PC-3 (cell line): Measurements from ENCODE around the gene OSTC. TPM values are rescaled to one million over a fixed set of nuclear protein-coding genes. Genes with fewer than 3 reads are reported as not detected.
A peak's percentile ranks its signal among the peaks of the same experiment; 100 is the strongest.

Source experiments
- ATAC-seq: fragments of 200-7000 bp; cut with Tn5 transposase; 2 replicates; pipeline ENCODE4 v1.9.1; 2020; ENCODE audit warnings: mild to moderate bottlenecking, moderate library complexity
- BruUV-seq: library from RNA; stranded (reverse); fragments of 400-500 nt; replicated peaks from 2 replicates; lab custom pipeline; 2021; lab: Mats Ljungman, UMichigan
- CTCF ChIA-PET: fragments of 300-600 bp; sonication (Branson Sonifier 250); formaldehyde crosslinking; loops from one replicate; lab custom pipeline; 2022; ENCODE audit warnings: antibody characterized with exemption; lab: Charles Lee
- POLR2A ChIA-PET: fragments of 300-600 bp; sonication (Branson Sonifier 250); formaldehyde crosslinking; loops from one replicate; lab custom pipeline; 2022; ENCODE audit warnings: antibody characterized with exemption; ENCODE audit not compliant: unreplicated experiment; lab: Charles Lee
- DNase-seq: peaks from one replicate; pipeline ENCODE4 v3.0.0-alpha.2; 2015
- H2AFZ ChIP-seq: fragments of 300-600 bp; sonication (generic); 2 replicates; pipeline ENCODE4 v1.6.0; 2016; ENCODE audit warnings: antibody characterized with exemption, low read length
- H3F3A ChIP-seq: fragments of 300-600 bp; sonication (generic); one replicate; pipeline ENCODE4 v1.6.0; 2017; ENCODE audit warnings: antibody characterized with exemption, low read length, control low read depth, mild to moderate bottlenecking; ENCODE audit not compliant: unreplicated experiment
- H3K27ac ChIP-seq: fragments of 300-600 bp; sonication (generic); 2 replicates; pipeline ENCODE4 v1.5.1; 2016; ENCODE audit warnings: mild to moderate bottlenecking, low read length
- H3K27me3 ChIP-seq: fragments of 300-600 bp; sonication (generic); 2 replicates; pipeline ENCODE4 v1.6.1; 2016; ENCODE audit warnings: low read length, mixed read lengths
- H3K36me3 ChIP-seq: fragments of 300-600 bp; sonication (generic); 2 replicates; pipeline ENCODE4 v1.6.1; 2016; ENCODE audit warnings: low read depth, mixed run types, low read length, mixed read lengths
- H3K4me1 ChIP-seq: fragments of 300-600 bp; sonication (generic); 2 replicates; pipeline ENCODE4 v1.5.1; 2016; ENCODE audit warnings: low read length; ENCODE audit not compliant: insufficient read depth
- H3K4me2 ChIP-seq: fragments of 300-600 bp; sonication (generic); 2 replicates; pipeline ENCODE4 v1.6.0; 2016; ENCODE audit warnings: low read length
- H3K4me3 ChIP-seq: fragments of 300-600 bp; sonication (generic); 2 replicates; pipeline ENCODE4 v1.5.1; 2016; ENCODE audit warnings: mild to moderate bottlenecking, low read length, mixed read lengths
- H3K79me2 ChIP-seq: fragments of 300-600 bp; sonication (generic); 2 replicates; pipeline ENCODE4 v1.6.1; 2017; ENCODE audit warnings: low read length, mixed read lengths
- H3K9ac ChIP-seq: fragments of 300-600 bp; sonication (generic); 2 replicates; pipeline ENCODE4 v1.6.0; 2016; ENCODE audit warnings: mild to moderate bottlenecking, low read length
- H3K9me2 ChIP-seq: fragments of 300-600 bp; sonication (generic); replicated peaks from 2 replicates; pipeline ENCODE4 v1.6.1; 2016; ENCODE audit warnings: mixed run types, low read length, mixed read lengths
- H3K9me3 ChIP-seq: fragments of 300-600 bp; sonication (generic); 2 replicates; pipeline ENCODE4 v1.6.1; 2016; ENCODE audit warnings: low read length, mixed read lengths
- H4K20me1 ChIP-seq: fragments of 300-600 bp; sonication (generic); 2 replicates; pipeline ENCODE4 v1.6.1; 2016; ENCODE audit warnings: low read length, mixed read lengths
- CTCF ChIP-seq: fragments of 300-600 bp; sonication (generic); conservative IDR thresholded peaks from 2 replicates; pipeline ENCODE4 v1.5.1; 2017; ENCODE audit warnings: antibody characterized with exemption, low read depth, mild to moderate bottlenecking, low read length
- EZH2 ChIP-seq: fragments of 300-600 bp; sonication (generic); IDR thresholded peaks from one replicate; pipeline ENCODE4 v1.6.1; 2017; ENCODE audit warnings: antibody characterized with exemption, mild to moderate bottlenecking, low read length; ENCODE audit not compliant: unreplicated experiment
- EZH2phosphoT487 ChIP-seq: fragments of 300-600 bp; sonication (generic); IDR thresholded peaks from 2 replicates; pipeline ENCODE4 v1.6.1; 2018; ENCODE audit warnings: mild to moderate bottlenecking, antibody characterized with exemption, low read length, borderline replicate concordance
- intact Hi-C: fragments of 100-400 bp; cut with micrococcal nuclease; formaldehyde crosslinking; loops from 2 replicates; pipeline ENCODE4 v1.9.0; 2023
- total RNA-seq: library from RNA; depleted of rRNA; stranded (reverse); fragments of >200 nt; gene quantifications from 2 replicates; pipeline ENCODE4 v1.2.3, GENCODE V29; 2014

The OSTC gene
- total RNA-seq, 1 experiment from 2014 or later = 49.1 TPM

DNA sequence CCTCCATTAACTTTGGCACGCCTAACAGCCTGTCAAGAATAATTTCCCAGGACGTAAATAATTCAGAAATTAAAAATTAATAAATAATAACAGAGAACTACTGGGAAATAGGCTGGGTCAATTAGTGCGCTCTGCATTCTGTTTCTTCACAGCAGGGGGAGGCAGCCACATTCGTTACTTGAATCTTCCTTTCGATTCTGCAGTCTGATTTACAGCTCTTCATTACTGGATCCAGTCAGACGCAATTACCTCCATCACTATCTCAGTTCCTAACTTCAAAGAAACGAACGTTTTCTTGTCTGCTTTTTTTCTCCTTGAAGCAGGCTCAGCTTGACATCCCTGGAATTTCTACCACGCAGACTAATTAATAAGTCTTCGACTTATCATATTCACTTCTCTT lies 39.0 kb upstream of the OSTC start:
- no peaks in the 10 kb centered on the region for H3K9me2 ChIP-seq
- ChIA-PET CTCF (no interaction called here), POLR2A (interaction anchor here (0.7 kb wide), 1 partner anchor 78 kb away, joined by 4 read pairs; no protein-coding TSS in a partner anchor)
- no peaks in the 10 kb centered on the region for H3K4me1 ChIP-seq
- intact Hi-C loops = no loop called here
- no peak overlapping the region for H3K4me3 ChIP-seq
- TF ChIP-seq EZH2phosphoT487 (no peak), EZH2 (no peak)
- no TSS peak for BruUV-seq
- no peaks in the 10 kb centered on the region for H3K36me3 ChIP-seq
- H3K27me3 ChIP-seq = no peaks in the 10 kb centered on the region
- H3K9me3 ChIP-seq = no peaks in the 10 kb centered on the region
- ATAC-seq = no peak
- H4K20me1 ChIP-seq = no peaks in the 10 kb centered on the region
- no peaks in the 10 kb centered on the region for H3K79me2 ChIP-seq
- no peak overlapping the region for H2AFZ ChIP-seq
- no peak overlapping the region for H3K27ac ChIP-seq
- H3F3A ChIP-seq = no peaks in the 10 kb centered on the region
- no peak overlapping the region for H3K4me2 ChIP-seq
- DNase-seq = no peak
- H3K9ac ChIP-seq = no peak overlapping the region

- CTCF ChIA-PET = no interaction called here
- no peaks in the 10 kb centered on the region for H3K9me2 ChIP-seq
- TF ChIP-seq EZH2 (no peak), CTCF (no peak), EZH2phosphoT487 (no peak)
- H3K36me3 ChIP-seq = no peaks in the 10 kb centered on the region
- H3K4me1 ChIP-seq = no peaks in the 10 kb centered on the region
- ATAC-seq (no peak), DNase-seq (no peak)
- H3K9ac ChIP-seq = no peak overlapping the region
- H3K79me2 ChIP-seq = no peaks in the 10 kb centered on the region
- no peak overlapping the region for H2AFZ ChIP-seq
- no peaks in the 10 kb centered on the region for H3F3A ChIP-seq
- no peaks in the 10 kb centered on the region for H4K20me1 ChIP-seq
- no peaks in the 10 kb centered on the region for H3K9me3 ChIP-seq
- intact Hi-C loops = no loop called here
- no peak overlapping the region for H3K4me2 ChIP-seq
- POLR2A ChIA-PET = no interaction called here
- H3K27me3 ChIP-seq = no peaks in the 10 kb centered on the region
- H3K27ac ChIP-seq = no peak overlapping the region
- no peak overlapping the region for H3K4me3 ChIP-seq
- no TSS peak for BruUV-seq
Observed at GRCh38 chr4:108612365-108612764, 38.0 kb upstream of the OSTC start.

- intact Hi-C loops = loop anchor here (2.0 kb wide), 1 partner anchor 31 kb away; the partner anchor contains the start of gene OSTC
- Histone ChIP-seq H2AFZ (peak overlapping the region; percentile 92), H3K36me3 (peaks cover 31% of the 10 kb centered on the region), H3K4me2 (peak overlapping the region; percentile 91), H3K4me1 (peaks cover 17% of the 10 kb centered on the region), H3F3A (no peaks in the 10 kb centered on the region), H3K9me2 (no peaks in the 10 kb centered on the region), H3K4me3 (peak overlapping the region; percentile 100), H3K27me3 (no peaks in the 10 kb centered on the region), H3K27ac (no peak overlapping the region), H3K79me2 (peaks cover 42% of the 10 kb centered on the region), H4K20me1 (peaks cover 30% of the 10 kb centered on the region), H3K9me3 (no peaks in the 10 kb centered on the region), H3K9ac (no peak overlapping the region)
- TF ChIP-seq EZH2phosphoT487 = no peak
- no peak for TF ChIP-seq EZH2
- no peak for TF ChIP-seq CTCF
- ChIA-PET CTCF (no interaction called here), POLR2A (no interaction called here)
- ATAC-seq (no peak), DNase-seq (no peak)
- BruUV-seq = no TSS peak
Observed at GRCh38 chr4:108619372-108620100, 30.9 kb upstream of the OSTC start.
